B cell (primary cell): ENCODE results near the gene MECR.

Source experiments
- CTCF ChIP-seq: fragments of 200-600 bp; IDR thresholded peaks from one replicate; pipeline ENCODE4 v1.8.0; 2022; ENCODE audit warnings: antibody characterized with exemption, mild to moderate bottlenecking
- EZH2 ChIP-seq: IDR thresholded peaks from 2 replicates; pipeline ENCODE4 v1.6.1; 2012; ENCODE audit warnings: borderline replicate concordance, low read depth, mild to moderate bottlenecking, moderate library complexity, low read length; ENCODE audit not compliant: insufficient read depth, poor library complexity, severe bottlenecking

GRCh38 chr1:29224356-29224837 lies 6.3 kb downstream of the MECR start:
- TF ChIP-seq CTCF = no peak
- no peak for TF ChIP-seq EZH2
